HL-60 (cell line): ENCODE data around the gene B3GAT2.

Experiments used
- DNase-seq, 2 experiments: peaks; one replicate each; pipeline ENCODE4 v3.0.0-alpha.2; 2010 to 2020; ENCODE audit warnings: low read depth in 1 of 2, low spot score in 1 of 2
- H3K27ac ChIP-seq: fragments of 250-450 bp; sonication (Bioruptor Pico); replicated peaks from 2 replicates; pipeline ENCODE4 v1.5.1; 2020; ENCODE audit warnings: mild to moderate bottlenecking, moderate library complexity
- H3K27me3 ChIP-seq: fragments of 250-450 bp; sonication (Bioruptor Pico); 2 replicates; pipeline ENCODE4 v1.5.1; 2021; ENCODE audit warnings: mild to moderate bottlenecking, moderate library complexity; ENCODE audit not compliant: insufficient read depth, poor library complexity, severe bottlenecking
- H3K4me3 ChIP-seq: replicated peaks from 2 replicates; pipeline ENCODE4 v1.5.1; 2011; ENCODE audit warnings: mild to moderate bottlenecking, control low read depth, low read length; ENCODE audit not compliant: insufficient read depth
- GABPA ChIP-seq: IDR thresholded peaks from 2 replicates; pipeline ENCODE4 v1.6.1; 2012; ENCODE audit warnings: low read depth
- POLR2AphosphoS5 ChIP-seq: IDR thresholded peaks from 2 replicates; pipeline ENCODE4 v1.6.1; 2012; ENCODE audit warnings: low read depth
- SPI1 ChIP-seq: IDR thresholded peaks from 2 replicates; pipeline ENCODE4 v1.6.1; 2012; ENCODE audit warnings: low read depth, mild to moderate bottlenecking, borderline replicate concordance
- TF ChIP-seq, protein P1 (sequence below): IDR thresholded peaks from 2 replicates; pipeline ENCODE4 v1.6.1; 2012; ENCODE audit warnings: low read depth; ENCODE audit not compliant: insufficient replicate concordance
- TF ChIP-seq, protein P2 (sequence below): IDR thresholded peaks from one replicate; pipeline ENCODE4 v1.5.1; 2011; ENCODE audit warnings: low read length, control low read depth, inconsistent platforms; ENCODE audit not compliant: insufficient read depth

B3GAT2 gene

DNA sequence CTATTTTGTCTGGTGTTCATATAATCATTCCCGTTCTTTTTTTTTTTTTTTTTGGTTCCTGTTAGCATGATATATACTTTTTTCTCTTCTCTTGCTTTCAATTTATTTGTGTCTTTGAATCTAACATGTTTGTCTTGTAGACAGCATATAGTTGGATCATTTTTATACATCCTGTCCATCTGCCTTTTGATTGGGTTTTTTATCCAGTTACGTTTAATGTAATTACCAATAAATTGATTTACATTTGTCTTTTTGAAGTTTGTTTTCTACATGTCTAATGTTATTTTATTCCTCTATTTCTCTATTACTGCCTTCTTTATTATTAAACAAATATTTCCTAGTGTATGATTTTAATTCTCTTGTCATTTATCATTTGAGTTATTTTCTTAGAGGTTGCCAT is 84.4 kb downstream of the B3GAT2 start:
- DNase-seq: no peak
- no peak overlapping the region for H3K27ac ChIP-seq
- no peak for TF ChIP-seq POLR2AphosphoS5
- no peak for TF ChIP-seq SPI1
- TF ChIP-seq GABPA: no peak
- TF ChIP-seq, protein P1, sequence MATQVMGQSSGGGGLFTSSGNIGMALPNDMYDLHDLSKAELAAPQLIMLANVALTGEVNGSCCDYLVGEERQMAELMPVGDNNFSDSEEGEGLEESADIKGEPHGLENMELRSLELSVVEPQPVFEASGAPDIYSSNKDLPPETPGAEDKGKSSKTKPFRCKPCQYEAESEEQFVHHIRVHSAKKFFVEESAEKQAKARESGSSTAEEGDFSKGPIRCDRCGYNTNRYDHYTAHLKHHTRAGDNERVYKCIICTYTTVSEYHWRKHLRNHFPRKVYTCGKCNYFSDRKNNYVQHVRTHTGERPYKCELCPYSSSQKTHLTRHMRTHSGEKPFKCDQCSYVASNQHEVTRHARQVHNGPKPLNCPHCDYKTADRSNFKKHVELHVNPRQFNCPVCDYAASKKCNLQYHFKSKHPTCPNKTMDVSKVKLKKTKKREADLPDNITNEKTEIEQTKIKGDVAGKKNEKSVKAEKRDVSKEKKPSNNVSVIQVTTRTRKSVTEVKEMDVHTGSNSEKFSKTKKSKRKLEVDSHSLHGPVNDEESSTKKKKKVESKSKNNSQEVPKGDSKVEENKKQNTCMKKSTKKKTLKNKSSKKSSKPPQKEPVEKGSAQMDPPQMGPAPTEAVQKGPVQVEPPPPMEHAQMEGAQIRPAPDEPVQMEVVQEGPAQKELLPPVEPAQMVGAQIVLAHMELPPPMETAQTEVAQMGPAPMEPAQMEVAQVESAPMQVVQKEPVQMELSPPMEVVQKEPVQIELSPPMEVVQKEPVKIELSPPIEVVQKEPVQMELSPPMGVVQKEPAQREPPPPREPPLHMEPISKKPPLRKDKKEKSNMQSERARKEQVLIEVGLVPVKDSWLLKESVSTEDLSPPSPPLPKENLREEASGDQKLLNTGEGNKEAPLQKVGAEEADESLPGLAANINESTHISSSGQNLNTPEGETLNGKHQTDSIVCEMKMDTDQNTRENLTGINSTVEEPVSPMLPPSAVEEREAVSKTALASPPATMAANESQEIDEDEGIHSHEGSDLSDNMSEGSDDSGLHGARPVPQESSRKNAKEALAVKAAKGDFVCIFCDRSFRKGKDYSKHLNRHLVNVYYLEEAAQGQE: no peak
- TF ChIP-seq, protein P2, sequence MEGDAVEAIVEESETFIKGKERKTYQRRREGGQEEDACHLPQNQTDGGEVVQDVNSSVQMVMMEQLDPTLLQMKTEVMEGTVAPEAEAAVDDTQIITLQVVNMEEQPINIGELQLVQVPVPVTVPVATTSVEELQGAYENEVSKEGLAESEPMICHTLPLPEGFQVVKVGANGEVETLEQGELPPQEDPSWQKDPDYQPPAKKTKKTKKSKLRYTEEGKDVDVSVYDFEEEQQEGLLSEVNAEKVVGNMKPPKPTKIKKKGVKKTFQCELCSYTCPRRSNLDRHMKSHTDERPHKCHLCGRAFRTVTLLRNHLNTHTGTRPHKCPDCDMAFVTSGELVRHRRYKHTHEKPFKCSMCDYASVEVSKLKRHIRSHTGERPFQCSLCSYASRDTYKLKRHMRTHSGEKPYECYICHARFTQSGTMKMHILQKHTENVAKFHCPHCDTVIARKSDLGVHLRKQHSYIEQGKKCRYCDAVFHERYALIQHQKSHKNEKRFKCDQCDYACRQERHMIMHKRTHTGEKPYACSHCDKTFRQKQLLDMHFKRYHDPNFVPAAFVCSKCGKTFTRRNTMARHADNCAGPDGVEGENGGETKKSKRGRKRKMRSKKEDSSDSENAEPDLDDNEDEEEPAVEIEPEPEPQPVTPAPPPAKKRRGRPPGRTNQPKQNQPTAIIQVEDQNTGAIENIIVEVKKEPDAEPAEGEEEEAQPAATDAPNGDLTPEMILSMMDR: no peak
- no peak overlapping the region for H3K4me3 ChIP-seq
- peaks cover 2% of the 10 kb centered on the region for H3K27me3 ChIP-seq

DNA sequence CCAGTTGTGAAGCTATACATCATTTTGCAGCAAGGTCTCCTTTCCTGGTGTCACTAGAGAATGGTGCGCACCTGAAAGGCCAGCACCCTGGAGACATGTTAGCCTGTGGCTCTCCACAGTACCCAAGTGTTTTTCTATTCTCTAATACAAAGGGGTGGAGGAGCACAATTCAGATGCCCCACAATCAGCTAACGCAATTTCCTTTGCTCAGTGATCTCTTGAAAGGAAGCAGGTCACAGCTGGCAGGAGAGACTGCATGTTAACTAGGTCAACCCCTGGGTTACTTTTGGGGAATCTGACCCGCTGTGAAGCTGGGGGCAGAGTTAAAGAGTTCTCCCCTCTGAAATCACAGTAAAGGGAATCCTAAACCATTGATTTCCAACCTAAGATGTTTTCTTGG is 92.5 kb downstream of the B3GAT2 start:
- no peak for DNase-seq
- Histone ChIP-seq H3K27me3 (no peaks in the 10 kb centered on the region), H3K4me3 (no peak overlapping the region), H3K27ac (no peak overlapping the region)
- TF ChIP-seq, protein P1: no peak
- TF ChIP-seq POLR2AphosphoS5 (no peak), SPI1 (no peak), GABPA (no peak)
- TF ChIP-seq, protein P2: no peak

DNA sequence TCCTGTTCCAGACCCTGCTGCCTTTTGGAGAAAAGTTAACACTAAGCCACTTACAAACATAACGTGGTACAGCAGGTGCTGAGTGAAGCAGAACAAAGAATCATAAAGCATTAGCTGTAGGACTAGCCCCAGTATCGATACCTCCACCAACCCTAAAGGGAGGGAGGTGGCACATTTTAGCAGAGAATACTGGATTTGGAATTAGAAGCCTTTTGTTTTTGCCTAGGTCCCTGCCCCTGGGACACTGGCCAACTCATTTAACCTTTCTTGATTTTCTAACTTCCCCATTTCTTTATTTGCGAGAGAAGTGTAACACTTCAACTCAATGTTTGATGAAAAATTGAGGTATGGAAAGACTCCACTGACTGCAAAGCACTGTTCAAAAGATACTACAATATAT is 93.5 kb downstream of the B3GAT2 start:
- no peak for TF ChIP-seq POLR2AphosphoS5
- no peak for TF ChIP-seq GABPA
- no peak for TF ChIP-seq SPI1
- TF ChIP-seq, protein P1: no peak
- TF ChIP-seq, protein P2: no peak
- Histone ChIP-seq H3K27me3 (no peaks in the 10 kb centered on the region), H3K4me3 (no peak overlapping the region), H3K27ac (no peak overlapping the region)
- no peak for DNase-seq
